GM06990 (cell line): Measurements from ENCODE around the gene GJC1.

Experiments used
- DNase-seq: peaks from one replicate; pipeline ENCODE4 v3.0.0-alpha.2; 2011; ENCODE audit not compliant: insufficient read length; ENCODE audit errors: extremely low read depth
- H3K27me3 ChIP-seq: replicated peaks from 2 replicates; pipeline ENCODE4 v1.6.0; 2011; ENCODE audit warnings: low read length; ENCODE audit not compliant: control insufficient read depth, insufficient read depth
- H3K36me3 ChIP-seq: 2 replicates; pipeline ENCODE4 v1.5.1; 2011; ENCODE audit warnings: low read length; ENCODE audit not compliant: control insufficient read depth, insufficient read depth
- H3K4me3 ChIP-seq: replicated peaks from 2 replicates; pipeline ENCODE4 v1.5.1; 2011; ENCODE audit warnings: low read depth, mild to moderate bottlenecking, control low read depth, low read length
- CTCF ChIP-seq: IDR thresholded peaks from 2 replicates; pipeline ENCODE4 v1.5.1; 2011; ENCODE audit warnings: low read length, control low read depth, mild to moderate bottlenecking, inconsistent platforms; ENCODE audit not compliant: insufficient read depth, poor library complexity, severe bottlenecking

The GJC1 gene

GRCh38 chr17:44781551-44782325 lies 48.3 kb downstream of the GJC1 start:
- DNase-seq: no peak
- Histone ChIP-seq H3K27me3 (no peaks in the 10 kb centered on the region; the same call in 1 of the 2 replicates), H3K4me3 (no peak overlapping the region), H3K36me3 (no peaks in the 10 kb centered on the region)
- no peak for TF ChIP-seq CTCF

- Histone ChIP-seq H3K4me3 (no peak overlapping the region), H3K27me3 (no peaks in the 10 kb centered on the region; the same call in 1 of the 2 replicates), H3K36me3 (no peaks in the 10 kb centered on the region)
- no peak for TF ChIP-seq CTCF
- DNase-seq: no peak
Measured at GRCh38 chr17:44780845-44781480, 49.1 kb downstream of the GJC1 start.

- no peak for DNase-seq
- Histone ChIP-seq H3K27me3 (no peaks in the 10 kb centered on the region; the same call in 1 of the 2 replicates), H3K36me3 (no peaks in the 10 kb centered on the region), H3K4me3 (no peak overlapping the region)
- TF ChIP-seq CTCF: no peak
Measured at GRCh38 chr17:44780161-44780560, 49.9 kb downstream of the GJC1 start.

GRCh38 chr17:44779211-44780025 lies 50.7 kb downstream of the GJC1 start:
- Histone ChIP-seq H3K36me3 (no peaks in the 10 kb centered on the region), H3K27me3 (no peaks in the 10 kb centered on the region; the same call in 1 of the 2 replicates), H3K4me3 (peak overlapping the region; percentile 62)
- peak; percentile 83 for TF ChIP-seq CTCF
- peak; percentile 79 for DNase-seq

- no peaks in the 10 kb centered on the region; the same call in 1 of the 2 replicates for H3K27me3 ChIP-seq
- TF ChIP-seq CTCF: no peak
- H3K36me3 ChIP-seq: no peaks in the 10 kb centered on the region
- DNase-seq: no peak
- H3K4me3 ChIP-seq: peak overlapping the region; percentile 62
Measured at GRCh38 chr17:44778656-44779210, 51.4 kb downstream of the GJC1 start.
